Superior temporal gyrus (tissue), 1 donor: ENCODE data around the gene DYRK1B.
"Not testable (repeated sequence)": the region's sequence is repeated elsewhere in the genome, so short reads cannot be mapped to it uniquely, and the experiment has no call there.

Experiments
- DNase-seq: peaks from one replicate; pipeline ENCODE4 v3.0.0-alpha.2; 2016; ENCODE audit errors: extremely low spot score

The DYRK1B gene

DNA sequence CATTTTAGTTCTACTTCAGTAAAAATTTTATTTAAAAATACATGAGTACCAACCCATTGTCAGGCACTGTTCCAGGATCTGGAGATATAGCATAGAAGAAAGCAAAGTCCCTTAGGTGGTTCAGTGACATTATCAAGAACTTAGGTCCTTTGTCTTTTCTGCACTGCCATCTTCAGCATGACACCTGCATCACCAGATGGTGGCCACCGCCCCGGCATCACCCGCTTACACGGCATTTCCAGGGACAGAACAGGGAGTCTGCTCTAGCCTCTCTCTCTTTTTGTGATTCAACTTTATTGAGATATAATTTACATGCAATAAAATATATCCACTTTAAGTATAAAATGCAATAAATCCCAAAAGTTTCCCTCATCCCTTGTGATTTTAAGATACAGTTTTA is 23.5 kb downstream of the DYRK1B start:
- no peak for DNase-seq

- no peak for DNase-seq
These were observed 24.6 kb downstream of the DYRK1B start for GRCh38 chr19:39809368-39809767.

DNA sequence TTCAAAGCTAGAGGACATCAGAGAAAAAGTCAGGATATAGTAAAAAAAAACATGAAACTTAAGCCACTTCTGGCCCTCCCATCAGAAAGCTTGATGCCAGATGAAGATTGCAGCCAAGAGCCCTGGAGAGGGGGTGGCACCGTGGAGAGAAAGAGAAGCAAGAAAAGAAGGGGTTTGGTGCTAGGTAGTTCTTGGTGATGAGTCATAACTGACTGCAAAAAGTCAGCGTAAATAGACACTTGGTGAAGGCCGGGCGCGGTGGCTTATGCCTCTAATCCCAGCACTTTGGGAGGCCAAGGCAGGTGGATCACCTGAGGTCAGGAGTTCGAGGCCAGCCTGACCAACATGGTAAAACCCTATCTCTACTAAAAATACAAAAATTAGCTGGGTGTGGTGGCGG is 25.3 kb downstream of the DYRK1B start:
- DNase-seq, result not testable (repeated sequence)

GRCh38 chr19:39807846-39808364 is 26.1 kb downstream of the DYRK1B start:
- DNase-seq, result no peak

GRCh38 chr19:39805104-39805503 is 28.9 kb downstream of the DYRK1B start:
- no peak for DNase-seq

DNA sequence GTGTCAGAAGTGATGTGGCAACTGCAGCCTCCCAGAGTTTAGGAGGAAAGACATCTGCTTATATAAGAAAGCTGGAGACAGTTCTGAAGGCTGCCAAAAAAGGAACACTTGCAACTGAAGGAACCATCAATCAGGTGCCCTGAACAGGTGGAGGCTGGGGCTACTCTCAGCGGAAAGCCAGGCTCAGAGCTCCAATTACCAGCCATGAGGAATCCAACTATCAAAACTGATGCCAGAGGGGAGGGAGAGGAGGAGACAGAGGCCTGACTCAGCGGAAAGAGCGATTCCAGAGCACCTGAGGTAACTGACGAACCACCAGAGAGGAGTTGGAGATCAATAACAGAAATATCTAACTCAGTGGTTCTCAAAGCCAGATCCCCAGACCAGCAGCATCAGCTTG is 31.0 kb downstream of the DYRK1B start:
- no peak for DNase-seq

GRCh38 chr19:39797083-39797482 is 36.9 kb downstream of the DYRK1B start:
- no peak for DNase-seq

GRCh38 chr19:39796000-39796498 is 37.9 kb downstream of the DYRK1B start:
- DNase-seq, result no peak

GRCh38 chr19:39795001-39795400 is 39.0 kb downstream of the DYRK1B start:
- DNase-seq, result no peak

GRCh38 chr19:39792999-39793546 is 40.9 kb downstream of the DYRK1B start:
- peak; percentile 81 for DNase-seq

- DNase-seq, result no peak
These were observed 45.7 kb downstream of the DYRK1B start for GRCh38 chr19:39788244-39788643.

- no peak for DNase-seq
These were observed 53.1 kb downstream of the DYRK1B start for GRCh38 chr19:39780894-39781293.

GRCh38 chr19:39778763-39779162 is 55.2 kb downstream of the DYRK1B start, which contains the start of gene LEUTX:
LEUTX (plus strand) TSS chr19:39778854; CDS start chr19:39778921, 67 bp downstream.
- DNase-seq, result no peak
